ENCODE measurements around the gene LRRC59. TPM values are rescaled to one million over a fixed set of nuclear protein-coding genes. Genes with fewer than 3 reads are reported as not detected.

Gene LRRC59
- total RNA-seq, 1 experiment from 2014 or later, result 177 TPM

GRCh38 chr17:50363217-50364060 lies 33.9 kb downstream of the LRRC59 start:
- POLR2A ChIA-PET (ENCODE audit: low non-redundant PET), result no interaction called here
- CTCF ChIA-PET, result interaction anchor here (1.6 to 2.8 kb wide), 2 partner anchors 34 to 116 kb away, joined by 7 to 17 read pairs; partner anchors contain the start of gene LRRC59
- no peaks in the 10 kb centered on the region for H3K9me3 ChIP-seq (ENCODE audit: low read depth, low read length, poor library complexity, severe bottlenecking)
- no peak overlapping the region for H3K27ac ChIP-seq (ENCODE audit: low read depth, low read length, poor library complexity, severe bottlenecking)
- H3K4me3 ChIP-seq (ENCODE audit: low read depth, low read length, poor library complexity, severe bottlenecking), result no peak overlapping the region
- H3K27me3 ChIP-seq (replicated peaks; ENCODE audit: insufficient read depth, low read depth, low read length, poor library complexity), result no peaks in the 10 kb centered on the region
- no TSS peak for BruUV-seq (replicated peaks)
- H3K4me1 ChIP-seq (ENCODE audit: insufficient read depth, low read length, poor library complexity, severe bottlenecking), result no peaks in the 10 kb centered on the region
- TF ChIP-seq CTCF (conservative IDR thresholded peaks at IDR 0.05; ENCODE audit: low read depth, low read length) (no peak), EZH2 (IDR thresholded peaks at IDR 0.05; ENCODE audit: borderline replicate concordance, low read depth, low read length, poor library complexity, severe bottlenecking) (no peak)
- DNase-seq (ENCODE audit: low spot score), result peak; percentile 43
- intact Hi-C loops (cut with micrococcal nuclease; ENCODE audit: unreplicated experiment), result no loop called here
- peaks cover 27% of the 10 kb centered on the region for H3K36me3 ChIP-seq (ENCODE audit: insufficient read depth, low read length, poor library complexity, severe bottlenecking)

- POLR2A ChIA-PET (ENCODE audit: low non-redundant PET), result interaction anchor here (0.6 kb wide), 1 partner anchor 116 kb away, joined by 8 read pairs; no protein-coding TSS in a partner anchor
- Histone ChIP-seq H3K36me3 (ENCODE audit: insufficient read depth, low read length, poor library complexity, severe bottlenecking) (peaks cover 20% of the 10 kb centered on the region), H3K4me3 (ENCODE audit: low read depth, low read length, poor library complexity, severe bottlenecking) (no peak overlapping the region), H3K27ac (ENCODE audit: low read depth, low read length, poor library complexity, severe bottlenecking) (no peak overlapping the region), H3K9me3 (ENCODE audit: low read depth, low read length, poor library complexity, severe bottlenecking) (no peaks in the 10 kb centered on the region), H3K27me3 (replicated peaks; ENCODE audit: insufficient read depth, low read depth, low read length, poor library complexity) (no peaks in the 10 kb centered on the region), H3K4me1 (ENCODE audit: insufficient read depth, low read length, poor library complexity, severe bottlenecking) (no peaks in the 10 kb centered on the region)
- BruUV-seq (replicated peaks), result no TSS peak
- no peak for DNase-seq (ENCODE audit: low spot score)
- CTCF ChIA-PET, result interaction anchor here (1.4 to 2.8 kb wide), 4 partner anchors 12 to 162 kb away, joined by 4 to 17 read pairs (median 6); partner anchors contain the start of gene LRRC59
- intact Hi-C loops (cut with micrococcal nuclease; ENCODE audit: unreplicated experiment), result no loop called here
- no peak for TF ChIP-seq EZH2 (IDR thresholded peaks at IDR 0.05; ENCODE audit: borderline replicate concordance, low read depth, low read length, poor library complexity, severe bottlenecking)
- TF ChIP-seq CTCF (conservative IDR thresholded peaks at IDR 0.05; ENCODE audit: low read depth, low read length), result no peak
Observed at GRCh38 chr17:50362661-50363060, 34.7 kb downstream of the LRRC59 start.

- no peaks in the 10 kb centered on the region for H3K4me1 ChIP-seq (ENCODE audit: insufficient read depth, low read length, poor library complexity, severe bottlenecking)
- no peak for TF ChIP-seq EZH2 (IDR thresholded peaks at IDR 0.05; ENCODE audit: borderline replicate concordance, low read depth, low read length, poor library complexity, severe bottlenecking)
- TF ChIP-seq CTCF (conservative IDR thresholded peaks at IDR 0.05; ENCODE audit: low read depth, low read length), result peak; percentile 84
- no peak overlapping the region for H3K27ac ChIP-seq (ENCODE audit: low read depth, low read length, poor library complexity, severe bottlenecking)
- peak; percentile 79 for DNase-seq (ENCODE audit: low spot score)
- H3K9me3 ChIP-seq (ENCODE audit: low read depth, low read length, poor library complexity, severe bottlenecking), result no peaks in the 10 kb centered on the region
- CTCF ChIA-PET, result interaction anchor here (0.6 to 2.8 kb wide), 5 partner anchors 13 to 1090 kb away, joined by 3 to 17 read pairs (median 5); partner anchors contain the start of gene LRRC59
- intact Hi-C loops (cut with micrococcal nuclease; ENCODE audit: unreplicated experiment), result no loop called here
- H3K27me3 ChIP-seq (replicated peaks; ENCODE audit: insufficient read depth, low read depth, low read length, poor library complexity), result no peaks in the 10 kb centered on the region
- peaks cover 20% of the 10 kb centered on the region for H3K36me3 ChIP-seq (ENCODE audit: insufficient read depth, low read length, poor library complexity, severe bottlenecking)
- BruUV-seq (replicated peaks), result no TSS peak
- H3K4me3 ChIP-seq (ENCODE audit: low read depth, low read length, poor library complexity, severe bottlenecking), result no peak overlapping the region
- POLR2A ChIA-PET (ENCODE audit: low non-redundant PET), result interaction anchor here (0.6 kb wide), 1 partner anchor 116 kb away, joined by 8 read pairs; no protein-coding TSS in a partner anchor
Observed at GRCh38 chr17:50361561-50362480, 35.5 kb downstream of the LRRC59 start.

All from A673 (cell line).